Fibroblast of pulmonary artery (primary cell): Measurements from ENCODE around the gene AGTRAP.

ENCODE experiments used
- DNase-seq: peaks from one replicate; pipeline ENCODE4 v3.0.0-alpha.2; 2010; ENCODE audit warnings: low read depth
- H3K4me3 ChIP-seq: replicated peaks from 2 replicates; pipeline ENCODE4 v1.5.1; 2011; ENCODE audit warnings: low read depth, mild to moderate bottlenecking, control low read depth, low read length, moderate library complexity
- TF ChIP-seq, protein P1 (sequence below): IDR thresholded peaks from 2 replicates; pipeline ENCODE4 v1.5.1; 2011; ENCODE audit warnings: mild to moderate bottlenecking, control low read depth, low read length, inconsistent platforms; ENCODE audit errors: missing control alignments

AGTRAP gene

DNA sequence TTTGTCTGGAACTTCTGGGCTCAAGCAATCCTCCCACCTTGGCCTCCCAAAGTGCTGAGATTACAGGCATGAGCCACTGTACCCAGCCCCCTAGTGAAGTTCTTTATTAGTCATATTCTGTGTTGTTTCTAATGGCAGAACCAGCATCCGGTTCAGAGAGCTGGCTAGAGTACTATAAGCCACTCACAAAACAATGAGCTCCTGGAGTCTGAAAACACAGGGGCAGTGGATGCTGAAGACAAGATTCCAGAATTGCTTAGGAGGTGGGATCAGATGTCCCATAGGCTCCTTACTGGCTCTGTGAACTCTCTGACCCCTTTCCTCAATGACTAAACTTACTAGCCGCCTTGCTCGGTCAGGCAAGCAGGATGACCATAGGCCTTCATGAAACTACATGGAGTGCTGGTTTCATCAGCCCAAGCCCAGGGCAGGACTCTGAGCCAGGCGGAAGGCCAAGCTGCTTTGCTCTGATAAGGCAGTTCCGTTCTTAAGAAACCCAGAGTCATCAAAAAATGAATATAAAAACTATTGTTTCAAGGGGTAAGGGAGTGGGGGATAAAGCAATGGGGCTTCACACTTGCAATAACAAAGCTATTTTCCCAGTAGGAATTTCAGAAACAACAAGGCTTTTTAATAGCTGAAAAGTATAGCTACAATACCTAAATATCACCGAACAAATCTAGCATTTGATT lies 61.7 kb downstream of the AGTRAP start:
- TF ChIP-seq, protein P1, sequence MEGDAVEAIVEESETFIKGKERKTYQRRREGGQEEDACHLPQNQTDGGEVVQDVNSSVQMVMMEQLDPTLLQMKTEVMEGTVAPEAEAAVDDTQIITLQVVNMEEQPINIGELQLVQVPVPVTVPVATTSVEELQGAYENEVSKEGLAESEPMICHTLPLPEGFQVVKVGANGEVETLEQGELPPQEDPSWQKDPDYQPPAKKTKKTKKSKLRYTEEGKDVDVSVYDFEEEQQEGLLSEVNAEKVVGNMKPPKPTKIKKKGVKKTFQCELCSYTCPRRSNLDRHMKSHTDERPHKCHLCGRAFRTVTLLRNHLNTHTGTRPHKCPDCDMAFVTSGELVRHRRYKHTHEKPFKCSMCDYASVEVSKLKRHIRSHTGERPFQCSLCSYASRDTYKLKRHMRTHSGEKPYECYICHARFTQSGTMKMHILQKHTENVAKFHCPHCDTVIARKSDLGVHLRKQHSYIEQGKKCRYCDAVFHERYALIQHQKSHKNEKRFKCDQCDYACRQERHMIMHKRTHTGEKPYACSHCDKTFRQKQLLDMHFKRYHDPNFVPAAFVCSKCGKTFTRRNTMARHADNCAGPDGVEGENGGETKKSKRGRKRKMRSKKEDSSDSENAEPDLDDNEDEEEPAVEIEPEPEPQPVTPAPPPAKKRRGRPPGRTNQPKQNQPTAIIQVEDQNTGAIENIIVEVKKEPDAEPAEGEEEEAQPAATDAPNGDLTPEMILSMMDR: no peak
- no peak overlapping the region for H3K4me3 ChIP-seq
- peak; percentile 97 for DNase-seq

DNA sequence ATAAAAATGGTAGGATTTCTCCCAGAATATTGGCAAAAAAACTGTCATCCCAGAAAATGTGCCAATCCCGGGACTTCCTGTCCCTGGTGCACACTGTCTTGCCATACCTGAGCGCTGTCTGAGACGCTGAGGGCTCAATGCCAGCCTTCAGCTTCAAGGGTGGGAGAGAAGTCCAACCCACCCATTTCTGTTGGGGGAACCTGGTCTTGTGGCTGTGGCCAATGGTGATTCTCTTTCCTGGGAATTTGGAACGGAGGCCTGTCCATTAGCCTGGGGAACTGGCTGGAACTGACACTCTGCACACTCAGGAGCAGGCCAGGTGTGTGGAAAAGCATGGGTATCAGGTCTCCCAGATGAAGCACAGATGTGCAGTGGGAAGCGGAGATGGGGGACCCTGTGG lies 63.2 kb downstream of the AGTRAP start:
- no peak overlapping the region for H3K4me3 ChIP-seq
- TF ChIP-seq, protein P1: no peak
- no peak for DNase-seq

DNA sequence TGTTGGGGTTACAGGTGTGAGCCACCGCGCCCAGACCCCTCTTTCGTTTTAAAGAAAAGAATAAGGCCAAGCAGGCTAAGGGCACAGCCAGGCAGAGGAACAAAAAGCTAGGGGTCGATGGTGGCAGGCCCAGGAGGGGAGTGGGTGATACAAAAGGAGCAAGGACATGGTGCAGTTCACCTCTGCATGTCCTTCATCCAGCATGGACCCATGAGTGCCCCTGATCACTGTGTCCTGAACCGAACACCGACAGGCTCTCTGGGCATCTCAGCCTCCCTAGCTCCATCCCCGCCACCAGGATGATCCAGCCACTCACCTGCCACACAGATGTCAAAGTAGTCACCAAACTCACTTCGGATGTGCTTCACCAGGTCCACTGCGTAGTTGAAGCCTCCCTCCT lies 64.0 kb downstream of the AGTRAP start:
- no peak for DNase-seq
- H3K4me3 ChIP-seq: no peak overlapping the region
- TF ChIP-seq, protein P1: no peak

DNA sequence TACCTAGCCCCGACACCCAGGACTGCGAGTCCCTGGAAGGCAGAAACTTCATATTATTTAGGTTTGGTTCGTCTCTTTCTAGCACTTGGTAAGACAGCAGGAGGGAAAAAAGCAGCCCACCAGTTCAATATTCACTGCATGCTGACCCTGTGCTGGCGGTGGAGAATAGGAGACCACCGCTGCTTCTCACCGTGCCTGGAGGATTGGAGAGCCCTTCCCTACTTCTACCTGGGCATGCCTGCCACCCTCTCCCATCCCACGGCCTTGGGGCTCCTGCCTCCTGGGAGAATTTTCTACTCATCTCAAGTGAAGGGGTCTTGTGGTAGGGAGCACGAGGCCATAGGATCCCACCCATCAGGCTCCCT lies 64.4 kb downstream of the AGTRAP start:
- no peak for DNase-seq
- H3K4me3 ChIP-seq: no peak overlapping the region
- TF ChIP-seq, protein P1: no peak
